Activated B cell treated with CpG ODN at 0.5 μM for 24 hours (primary cell): ENCODE data around the gene SEZ6L. TPM values are rescaled to one million over a fixed set of nuclear protein-coding genes. Genes with fewer than 3 reads are reported as not detected.

Experiments
- ATAC-seq: fragments of 200-7000 bp; cut with Tn5 transposase; one replicate; pipeline ENCODE4 v1.10.0; 2021; ENCODE audit warnings: low read depth, mild to moderate bottlenecking, moderate library complexity
- CTCF ChIA-PET: fragments of 350-600 bp; sonication (Branson Sonifier 250); formaldehyde crosslinking; loops from one replicate; lab custom pipeline; 2021; ENCODE audit warnings: antibody characterized with exemption; lab: Charles Lee
- POLR2A ChIA-PET: fragments of 350-600 bp; sonication (Branson Sonifier 250); formaldehyde crosslinking; loops from one replicate; lab custom pipeline; 2021; ENCODE audit warnings: antibody characterized with exemption; lab: Charles Lee
- DNase-seq: peaks from one replicate; pipeline ENCODE4 v3.0.0; 2022
- H3K27ac Mint-ChIP-seq: one replicate; pipeline ENCODE4 v1.8.0; 2020; ENCODE audit warnings: mixed read lengths
- H3K27me3 Mint-ChIP-seq: one replicate; pipeline ENCODE4 v1.8.0; 2021; ENCODE audit warnings: mixed read lengths
- H3K36me3 Mint-ChIP-seq: one replicate; pipeline ENCODE4 v1.8.0; 2021; ENCODE audit warnings: low read depth, mixed read lengths
- H3K4me1 Mint-ChIP-seq: one replicate; pipeline ENCODE4 v1.8.0; 2021; ENCODE audit warnings: mixed read lengths
- H3K4me3 Mint-ChIP-seq: one replicate; pipeline ENCODE4 v1.8.0; 2020; ENCODE audit warnings: mild to moderate bottlenecking, mixed read lengths
- H3K9me3 Mint-ChIP-seq: one replicate; pipeline ENCODE4 v1.8.0; 2020; ENCODE audit warnings: mixed read lengths
- CTCF ChIP-seq: fragments of 200-600 bp; IDR thresholded peaks from one replicate; pipeline ENCODE4 v1.8.0; 2022; ENCODE audit warnings: antibody characterized with exemption, mild to moderate bottlenecking
- intact Hi-C: fragments of 100-400 bp; cut with micrococcal nuclease; formaldehyde crosslinking; loops from one replicate; pipeline ENCODE4 v1.15.1; 2024
- total RNA-seq: library from RNA; stranded (reverse); gene quantifications from 2 replicates; pipeline ENCODE4 v1.2.3, GENCODE V29; 2022

Gene SEZ6L
- total RNA-seq, 1 donor from 2014 or later: not detected

- Mint-ChIP-seq H3K36me3 (no peaks in the 10 kb centered on the region), H3K4me3 (no peak overlapping the region), H3K9me3 (peaks cover 2% of the 10 kb centered on the region), H3K27ac (no peak overlapping the region), H3K27me3 (peaks cover 54% of the 10 kb centered on the region), H3K4me1 (no peaks in the 10 kb centered on the region)
- POLR2A ChIA-PET: no interaction called here
- ATAC-seq (no peak), DNase-seq (no peak)
- TF ChIP-seq CTCF: no peak
- CTCF ChIA-PET: no interaction called here
- intact Hi-C loops: no loop called here
Measured at GRCh38 chr22:26342745-26343410, 173.6 kb downstream of the SEZ6L start.

- no peak for DNase-seq
- CTCF ChIA-PET: interaction anchor here (1.6 kb wide), 1 partner anchor 13 kb away, joined by 5 read pairs; no protein-coding TSS in a partner anchor
- no peaks in the 10 kb centered on the region for H3K36me3 Mint-ChIP-seq
- no peak overlapping the region for H3K27ac Mint-ChIP-seq
- H3K9me3 Mint-ChIP-seq: peaks cover 2% of the 10 kb centered on the region
- ATAC-seq: no peak
- POLR2A ChIA-PET: interaction anchor here (0.7 kb wide), 1 partner anchor 132 kb away, joined by 4 read pairs; no protein-coding TSS in a partner anchor
- peaks cover 41% of the 10 kb centered on the region for H3K27me3 Mint-ChIP-seq
- H3K4me1 Mint-ChIP-seq: no peaks in the 10 kb centered on the region
- H3K4me3 Mint-ChIP-seq: no peak overlapping the region
- intact Hi-C loops: no loop called here
- TF ChIP-seq CTCF: no peak
Measured at GRCh38 chr22:26345496-26345895, 176.2 kb downstream of the SEZ6L start.

GRCh38 chr22:26348810-26349526 lies 179.7 kb downstream of the SEZ6L start:
- intact Hi-C loops: no loop called here
- no peaks in the 10 kb centered on the region for H3K4me1 Mint-ChIP-seq
- DNase-seq: no peak
- TF ChIP-seq CTCF: no peak
- H3K4me3 Mint-ChIP-seq: no peak overlapping the region
- no peak for ATAC-seq
- H3K27me3 Mint-ChIP-seq: peaks cover 33% of the 10 kb centered on the region
- H3K27ac Mint-ChIP-seq: no peak overlapping the region
- H3K36me3 Mint-ChIP-seq: no peaks in the 10 kb centered on the region
- H3K9me3 Mint-ChIP-seq: peaks cover 2% of the 10 kb centered on the region
- CTCF ChIA-PET: no interaction called here
- POLR2A ChIA-PET: no interaction called here

GRCh38 chr22:26354707-26355106 lies 185.4 kb downstream of the SEZ6L start:
- Mint-ChIP-seq H3K4me3 (no peak overlapping the region), H3K27ac (no peak overlapping the region), H3K27me3 (peaks cover 25% of the 10 kb centered on the region), H3K36me3 (no peaks in the 10 kb centered on the region), H3K9me3 (no peaks in the 10 kb centered on the region), H3K4me1 (no peaks in the 10 kb centered on the region)
- ChIA-PET CTCF (interaction anchor here (2.3 kb wide), 1 partner anchor 11 kb away, joined by 10 read pairs; no protein-coding TSS in a partner anchor), POLR2A (no interaction called here)
- no peak for TF ChIP-seq CTCF
- ATAC-seq (no peak), DNase-seq (no peak)
- intact Hi-C loops: no loop called here

GRCh38 chr22:26357281-26357680 lies 188.0 kb downstream of the SEZ6L start:
- ATAC-seq (no peak), DNase-seq (no peak)
- Mint-ChIP-seq H3K36me3 (no peaks in the 10 kb centered on the region), H3K27ac (no peak overlapping the region), H3K27me3 (peaks cover 36% of the 10 kb centered on the region), H3K4me1 (peaks cover 7% of the 10 kb centered on the region), H3K4me3 (no peak overlapping the region), H3K9me3 (no peaks in the 10 kb centered on the region)
- intact Hi-C loops: no loop called here
- no peak for TF ChIP-seq CTCF
- ChIA-PET POLR2A (no interaction called here), CTCF (interaction anchor here (2.3 kb wide), 1 partner anchor 8 kb away, joined by 10 read pairs; no protein-coding TSS in a partner anchor)
